SK-N-SH (cell line): ENCODE data around the gene TRAF2.

Experiments used
- CTCF ChIP-seq: fragments of 200-600 bp; sonication (generic); IDR thresholded peaks from 2 replicates; pipeline ENCODE4 v1.6.1; 2017; ENCODE audit warnings: antibody characterized with exemption, mild to moderate bottlenecking, moderate library complexity
- IRF3 ChIP-seq: fragments of 150-350 bp; IDR thresholded peaks from 2 replicates; pipeline ENCODE4 v1.6.1; 2016; ENCODE audit warnings: mild to moderate bottlenecking, low read depth, low read length
- JUND ChIP-seq: IDR thresholded peaks from 2 replicates; pipeline ENCODE4 v1.4.0; 2012
- MXI1 ChIP-seq: IDR thresholded peaks from 2 replicates; pipeline ENCODE4 v1.6.1; 2012; ENCODE audit warnings: mild to moderate bottlenecking, low read depth, low read length, improper control_type of control experiment
- RAD21 ChIP-seq: IDR thresholded peaks from 2 replicates; pipeline ENCODE4 v1.6.1; 2012; ENCODE audit warnings: mild to moderate bottlenecking, low read length
- RCOR1 ChIP-seq: fragments of 150-350 bp; IDR thresholded peaks from 2 replicates; pipeline ENCODE4 v1.6.1; 2017; ENCODE audit warnings: antibody characterized with exemption, low read length

- TF ChIP-seq IRF3 = no peak
- TF ChIP-seq RAD21 = no peak
- no peak for TF ChIP-seq JUND
- TF ChIP-seq CTCF = no peak
- TF ChIP-seq RCOR1 = no peak
- no peak for TF ChIP-seq MXI1
Measured at GRCh38 chr9:136916330-136917184, 30.2 kb downstream of the TRAF2 start.
